C4-2B (cell line): ENCODE measurements around the gene MGST2.

Experiments used
- CTCF ChIP-seq: fragments of 450-650 bp; conservative IDR thresholded peaks from 2 replicates; pipeline ENCODE4 v1.5.1; 2017; ENCODE audit warnings: mild to moderate bottlenecking
- ZFX ChIP-seq: fragments of 450-650 bp; IDR thresholded peaks from 2 replicates; pipeline ENCODE4 v1.6.1; 2017

- TF ChIP-seq CTCF (peak; percentile 88), ZFX (no peak)
These were observed 69.3 kb downstream of the MGST2 start for GRCh38 chr4:139734875-139735380.
